CD14-positive monocyte (primary cell): ENCODE results near the gene GALNTL6. TPM values are rescaled to one million over a fixed set of nuclear protein-coding genes. Genes with fewer than 3 reads are reported as not detected.

ENCODE experiments used
- DNase-seq, 3 donors: peaks; one replicate each; pipeline ENCODE4 v3.0.0-alpha.2; 2011 to 2022
- H2AFZ ChIP-seq: 2 replicates; pipeline ENCODE4 v1.6.0; 2012; ENCODE audit warnings: mild to moderate bottlenecking, low read depth, low read length, inconsistent platforms; ENCODE audit not compliant: insufficient read depth, poor library complexity, severe bottlenecking
- H3K27ac ChIP-seq, 2 donors: 1 replicate in 1 of 2; 2 replicates in 1 of 2; pipeline ENCODE4 v1.5.1; 2012 to 2013; ENCODE audit warnings: low read length in 2 of 2, control low read depth in 1 of 2, inconsistent platforms in 1 of 2, low read depth in 1 of 2, mild to moderate bottlenecking in 1 of 2
- H3K27me3 ChIP-seq, 2 donors: one replicate each; pipeline versions ENCODE4 v1.6.0 to v1.6.1; 2011 to 2013; ENCODE audit warnings: low read length in 2 of 2; ENCODE audit not compliant: control insufficient read depth in 2 of 2, insufficient read depth in 2 of 2
- H3K36me3 ChIP-seq, 2 donors: replicated peaks in 1 of 2; 1 replicate in 1 of 2; 2 replicates in 1 of 2; pipeline versions ENCODE4 v1.5.1 to v1.6.1; 2012 to 2013; ENCODE audit warnings: low read length in 2 of 2, control low read depth in 1 of 2, inconsistent platforms in 1 of 2, mild to moderate bottlenecking in 1 of 2; ENCODE audit not compliant: insufficient read depth in 2 of 2, control insufficient read depth in 1 of 2
- H3K4me1 ChIP-seq, 2 donors: 1 replicate in 1 of 2; 2 replicates in 1 of 2; pipeline versions ENCODE4 v1.5.1 to v1.6.1; 2012 to 2013; ENCODE audit warnings: low read length in 2 of 2, control low read depth in 1 of 2, inconsistent platforms in 1 of 2, mild to moderate bottlenecking in 1 of 2, moderate library complexity in 1 of 2; ENCODE audit not compliant: insufficient read depth in 2 of 2, control insufficient read depth in 1 of 2
- H3K4me2 ChIP-seq: replicated peaks from 2 replicates; pipeline ENCODE3; 2012; ENCODE audit warnings: low read length, moderate library complexity, mild to moderate bottlenecking; ENCODE audit not compliant: poor library complexity, severe bottlenecking; ENCODE audit errors: extremely low read depth
- H3K4me3 ChIP-seq, 3 experiments: fragments of 200-600 bp in 1 of 3; sonication (generic) in 1 of 3; replicated peaks in 1 of 3; 1 replicate in 2 of 3; 2 replicates in 1 of 3; pipeline ENCODE4 v1.5.1; 2011 to 2013; ENCODE audit warnings: low read length in 3 of 3, mild to moderate bottlenecking in 3 of 3, control low read depth in 2 of 3, low read depth in 2 of 3, inconsistent platforms in 1 of 3, moderate library complexity in 1 of 3
- H3K79me2 ChIP-seq: 2 replicates; pipeline ENCODE4 v1.6.0; 2012; ENCODE audit warnings: mild to moderate bottlenecking, control low read depth, inconsistent platforms, low read length, moderate library complexity; ENCODE audit not compliant: insufficient read depth
- H3K9ac ChIP-seq: 2 replicates; pipeline ENCODE4 v1.6.0; 2017; ENCODE audit warnings: low read length, mild to moderate bottlenecking; ENCODE audit not compliant: insufficient read depth, poor library complexity, severe bottlenecking
- H3K9me3 ChIP-seq, 2 donors: replicated peaks in 1 of 2; 1 replicate in 1 of 2; 2 replicates in 1 of 2; pipeline versions ENCODE4 v1.5.1 to v1.6.1; 2012 to 2013; ENCODE audit warnings: low read length in 2 of 2, control low read depth in 1 of 2; ENCODE audit not compliant: control insufficient read depth in 1 of 2, insufficient read depth in 1 of 2
- H4K20me1 ChIP-seq: 2 replicates; pipeline ENCODE4 v1.6.0; 2012; ENCODE audit warnings: mild to moderate bottlenecking, low read length, control low read depth, moderate library complexity; ENCODE audit not compliant: insufficient read depth
- H3K27ac Mint-ChIP-seq, 7 donors: one replicate each; pipeline ENCODE4 v1.8.0; 2020; ENCODE audit warnings: mild to moderate bottlenecking in 7 of 7, mixed read lengths in 7 of 7, moderate library complexity in 6 of 7, inconsistent platforms in 2 of 7
- H3K27me3 Mint-ChIP-seq, 3 donors: one replicate each; pipeline ENCODE4 v1.8.0; 2021 to 2022; ENCODE audit warnings: low read depth in 3 of 3, mild to moderate bottlenecking in 3 of 3, mixed read lengths in 3 of 3, moderate library complexity in 3 of 3, inconsistent platforms in 1 of 3
- H3K36me3 Mint-ChIP-seq, 2 donors: one replicate each; pipeline ENCODE4 v1.8.0; 2020; ENCODE audit warnings: mixed read lengths in 2 of 2, inconsistent platforms in 1 of 2, mild to moderate bottlenecking in 1 of 2
- H3K4me1 Mint-ChIP-seq: one replicate; pipeline ENCODE4 v1.8.0; 2020; ENCODE audit warnings: mild to moderate bottlenecking, mixed read lengths
- H3K4me3 Mint-ChIP-seq, 2 donors: one replicate each; pipeline ENCODE4 v1.8.0; 2020; ENCODE audit warnings: mild to moderate bottlenecking in 2 of 2, mixed read lengths in 2 of 2, moderate library complexity in 1 of 2
- H3K9me3 Mint-ChIP-seq, 7 donors: one replicate each; pipeline ENCODE4 v1.8.0; 2020 to 2022; ENCODE audit warnings: mixed read lengths in 7 of 7, mild to moderate bottlenecking in 6 of 7, moderate library complexity in 6 of 7, inconsistent platforms in 2 of 7
- CTCF ChIP-seq: fragments of 200-600 bp; IDR thresholded peaks from one replicate; pipeline ENCODE4 v1.8.0; 2022; ENCODE audit warnings: antibody characterized with exemption, mild to moderate bottlenecking
- WGBS: methylation state at CpG from one replicate; pipeline ENCODE4 v1.1.5; 2013; ENCODE audit warnings: missing lambda C conversion rate; ENCODE audit not compliant: insufficient coverage; 5-methylcytosine and 5-hydroxymethylcytosine counted together
- intact Hi-C, 2 donors: fragments of 100-400 bp; cut with micrococcal nuclease; formaldehyde crosslinking; loops; one replicate each; pipeline versions ENCODE4 v1.15.0 to v1.15.1; 2023
- polyA plus RNA-seq, 3 donors: library from polyadenylated mRNA; depleted of rRNA in 1 of 3; unstranded in 2 of 3; stranded (reverse) in 1 of 3; fragments of 300-500 nt in 2 of 3; fragments of >200 nt in 1 of 3; fragmentation: Illumina TruSeq in 2 of 3; gene quantifications; 1 replicate in 2 of 3; 2 replicates in 1 of 3; pipeline ENCODE4 v1.2.3, GENCODE V29; 2012 to 2021

GALNTL6 gene
- polyA plus RNA-seq, 3 donors, result 0.05 TPM; not detected in 2

DNA sequence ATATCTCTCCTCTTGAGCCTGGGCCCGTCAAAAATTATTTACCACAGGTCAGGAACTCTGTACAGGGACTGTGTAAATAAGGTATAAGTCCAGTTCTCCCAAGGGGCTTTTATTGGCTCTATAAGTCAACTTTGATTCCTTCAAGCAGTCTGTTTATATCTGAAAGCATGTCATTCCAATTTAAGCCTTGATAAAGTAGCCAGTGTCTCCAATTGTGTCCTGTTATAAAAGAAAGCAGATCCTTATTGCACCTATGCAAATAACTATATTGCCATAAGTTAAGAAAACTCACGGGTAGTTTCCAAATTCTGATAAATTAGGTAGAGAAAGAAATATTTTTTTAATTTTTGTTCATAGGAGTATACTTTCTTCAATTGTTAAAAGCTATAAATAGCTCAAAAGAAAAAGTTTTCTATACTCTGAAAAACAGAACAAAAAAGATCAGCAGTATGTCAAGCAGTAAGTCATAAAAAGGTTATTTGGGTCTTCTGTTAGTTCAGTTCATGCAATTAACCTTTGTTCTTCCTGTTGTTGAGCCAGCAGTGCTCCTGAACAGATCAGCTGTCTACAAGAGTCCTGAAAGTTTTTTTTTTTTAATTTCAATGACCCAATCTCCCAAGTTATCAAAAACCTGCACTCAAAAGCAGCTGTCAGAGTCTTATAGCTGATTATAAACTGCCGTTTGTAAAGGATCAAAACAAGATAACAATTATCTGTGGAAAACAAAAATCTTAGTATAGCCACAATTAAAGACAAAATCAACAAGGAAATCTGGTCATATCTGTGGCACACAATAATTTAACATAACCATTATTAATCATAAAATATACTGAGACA lies 1177.0 kb downstream of the GALNTL6 start:
- Histone ChIP-seq H3K9ac (no peak overlapping the region), H3K4me1 (no peaks in the 10 kb centered on the region), H3K27me3 (no peaks in the 10 kb centered on the region), H4K20me1 (no peaks in the 10 kb centered on the region), H3K36me3 (no peaks in the 10 kb centered on the region), H3K4me2 (no peak overlapping the region), H2AFZ (no peak overlapping the region), H3K4me3 (no peak overlapping the region), H3K79me2 (no peaks in the 10 kb centered on the region), H3K9me3 (peaks cover 5 to 9% of the 10 kb centered on the region in 2 donors), H3K27ac (no peak overlapping the region)
- Mint-ChIP-seq H3K4me1 (peaks cover 10% of the 10 kb centered on the region), H3K9me3 (peaks cover 10 to 16% (median 12%) of the 10 kb centered on the region in 7 donors), H3K27ac (no peak overlapping the region), H3K4me3 (no peak overlapping the region), H3K36me3 (no peaks in the 10 kb centered on the region), H3K27me3 (no peaks in the 10 kb centered on the region)
- TF ChIP-seq CTCF, result no peak
- intact Hi-C loops, result no loop called here
- WGBS, result no CpG with 5 or more reads among the region's 3 CpGs
- no peak for DNase-seq

DNA sequence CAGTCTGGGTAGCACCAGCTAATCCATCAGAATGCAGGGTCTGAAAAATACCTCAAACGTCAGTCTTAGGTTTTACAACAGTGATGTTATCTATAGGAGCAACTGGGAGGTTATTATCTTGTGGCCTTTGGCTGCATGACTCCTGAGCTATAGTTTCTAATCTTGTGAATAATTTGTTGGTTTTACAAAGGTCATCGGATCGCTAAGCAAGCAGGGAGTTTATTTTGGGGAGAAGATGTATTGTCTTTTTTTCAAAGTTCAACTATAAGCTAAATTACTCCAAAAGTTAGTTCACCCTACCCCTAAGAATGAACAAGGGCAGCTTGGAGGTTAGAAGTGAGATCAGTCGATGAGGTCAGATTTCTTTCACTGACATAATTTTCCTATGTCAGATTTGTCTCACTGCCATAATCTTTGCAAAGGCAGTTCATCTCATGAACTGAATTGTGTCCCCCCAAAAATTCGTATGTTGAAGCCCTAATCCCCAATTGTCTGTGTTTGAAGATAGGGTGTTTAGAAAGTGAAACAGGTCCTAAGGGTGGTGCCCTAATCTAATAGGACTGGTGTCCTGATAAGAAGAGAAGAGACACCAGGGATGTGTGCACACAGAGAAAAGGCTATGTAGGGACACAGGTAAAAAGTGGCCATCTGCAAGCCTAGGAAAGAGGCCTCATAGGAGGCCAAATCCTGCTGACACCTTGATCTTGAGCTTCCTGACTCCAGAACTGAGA lies 1179.6 kb downstream of the GALNTL6 start:
- H3K4me3 ChIP-seq, result no peak overlapping the region
- intact Hi-C loops, result no loop called here
- H3K4me1 ChIP-seq, result peaks cover 0 to under 1% of the 10 kb centered on the region in 2 donors
- no peaks in the 10 kb centered on the region for H3K27me3 Mint-ChIP-seq
- WGBS, result 91% methylated on average over 2 of the region's 5 CpGs
- no peak for TF ChIP-seq CTCF
- peaks cover 14% of the 10 kb centered on the region for H3K4me1 Mint-ChIP-seq
- H3K9me3 Mint-ChIP-seq, result peaks cover 6 to 16% (median 12%) of the 10 kb centered on the region in 7 donors
- H3K9ac ChIP-seq, result no peak overlapping the region
- DNase-seq, result no peak
- H3K9me3 ChIP-seq, result peaks cover 5 to 9% of the 10 kb centered on the region in 2 donors
- no peaks in the 10 kb centered on the region for H3K27me3 ChIP-seq
- H3K36me3 ChIP-seq, result no peaks in the 10 kb centered on the region
- H3K79me2 ChIP-seq, result no peaks in the 10 kb centered on the region
- H3K4me3 Mint-ChIP-seq, result no peak overlapping the region
- no peak overlapping the region for H2AFZ ChIP-seq
- H3K4me2 ChIP-seq, result no peak overlapping the region
- H3K27ac ChIP-seq, result no peak overlapping the region
- no peaks in the 10 kb centered on the region for H3K36me3 Mint-ChIP-seq
- H4K20me1 ChIP-seq, result no peaks in the 10 kb centered on the region
- H3K27ac Mint-ChIP-seq, result no peak overlapping the region
